Activated CD4-positive, alpha-beta T cell treated with anti-CD3 and anti-CD28 coated beads, Interleukin-2, amount 10 ng/mL, durations not matched to agents 24 days and 14 days (primary cell): Measurements from ENCODE around the gene FMN2. TPM values are rescaled to one million over a fixed set of nuclear protein-coding genes. Genes with fewer than 3 reads are reported as not detected.

ENCODE experiments used
- DNase-seq: peaks from one replicate; pipeline ENCODE4 v3.0.0; 2022
- H3K27ac Mint-ChIP-seq: one replicate; pipeline ENCODE4 v1.8.0; 2022; ENCODE audit warnings: mild to moderate bottlenecking, mixed read lengths
- H3K27me3 Mint-ChIP-seq: one replicate; pipeline ENCODE4 v1.8.0; 2022; ENCODE audit warnings: mixed read lengths
- H3K36me3 Mint-ChIP-seq: one replicate; pipeline ENCODE4 v1.8.0; 2022; ENCODE audit warnings: low read depth, mild to moderate bottlenecking, mixed read lengths
- H3K4me1 Mint-ChIP-seq: one replicate; pipeline ENCODE4 v1.8.0; 2021; ENCODE audit warnings: mixed read lengths
- H3K4me3 Mint-ChIP-seq: one replicate; pipeline ENCODE4 v1.8.0; 2022; ENCODE audit warnings: mild to moderate bottlenecking, moderate library complexity, mixed read lengths
- H3K9me3 Mint-ChIP-seq: one replicate; pipeline ENCODE4 v1.8.0; 2021; ENCODE audit warnings: mixed read lengths
- intact Hi-C: fragments of 100-400 bp; cut with micrococcal nuclease; formaldehyde crosslinking; loops from one replicate; pipeline ENCODE4 v1.15.1; 2023
- total RNA-seq: library from RNA; stranded (reverse); gene quantifications from 2 replicates; pipeline ENCODE4 v1.2.3, GENCODE V29; 2022

Gene FMN2
- total RNA-seq, 1 donor from 2014 or later = not detected

- no peaks in the 10 kb centered on the region for H3K4me1 Mint-ChIP-seq
- no peak overlapping the region for H3K4me3 Mint-ChIP-seq
- DNase-seq = no peak
- intact Hi-C loops = no loop called here
- H3K36me3 Mint-ChIP-seq = no peaks in the 10 kb centered on the region
- H3K9me3 Mint-ChIP-seq = no peaks in the 10 kb centered on the region
- no peak overlapping the region for H3K27ac Mint-ChIP-seq
- H3K27me3 Mint-ChIP-seq = no peaks in the 10 kb centered on the region
Observed at GRCh38 chr1:240136402-240136801, 44.7 kb downstream of the FMN2 start.

- no peaks in the 10 kb centered on the region for H3K27me3 Mint-ChIP-seq
- no peaks in the 10 kb centered on the region for H3K4me1 Mint-ChIP-seq
- DNase-seq = no peak
- H3K27ac Mint-ChIP-seq = no peak overlapping the region
- H3K4me3 Mint-ChIP-seq = no peak overlapping the region
- intact Hi-C loops = no loop called here
- H3K36me3 Mint-ChIP-seq = no peaks in the 10 kb centered on the region
- H3K9me3 Mint-ChIP-seq = no peaks in the 10 kb centered on the region
Observed at GRCh38 chr1:240138867-240139266, 47.2 kb downstream of the FMN2 start.

- intact Hi-C loops = no loop called here
- Mint-ChIP-seq H3K36me3 (no peaks in the 10 kb centered on the region), H3K9me3 (no peaks in the 10 kb centered on the region), H3K27ac (no peak overlapping the region), H3K4me3 (no peak overlapping the region), H3K27me3 (no peaks in the 10 kb centered on the region), H3K4me1 (no peaks in the 10 kb centered on the region)
- DNase-seq = no peak
Observed at GRCh38 chr1:240139511-240139910, 47.8 kb downstream of the FMN2 start.

- intact Hi-C loops = no loop called here
- no peak for DNase-seq
- no peak overlapping the region for H3K4me3 Mint-ChIP-seq
- no peak overlapping the region for H3K27ac Mint-ChIP-seq
- H3K36me3 Mint-ChIP-seq = no peaks in the 10 kb centered on the region
- H3K9me3 Mint-ChIP-seq = no peaks in the 10 kb centered on the region
- no peaks in the 10 kb centered on the region for H3K27me3 Mint-ChIP-seq
- H3K4me1 Mint-ChIP-seq = no peaks in the 10 kb centered on the region
Observed at GRCh38 chr1:240145120-240145519, 53.4 kb downstream of the FMN2 start.

GRCh38 chr1:240148333-240148732, 56.6 kb downstream of the FMN2 start:
- H3K4me3 Mint-ChIP-seq = no peak overlapping the region
- H3K4me1 Mint-ChIP-seq = no peaks in the 10 kb centered on the region
- no peaks in the 10 kb centered on the region for H3K36me3 Mint-ChIP-seq
- H3K9me3 Mint-ChIP-seq = no peaks in the 10 kb centered on the region
- intact Hi-C loops = loop anchor here (2.0 kb wide), 1 partner anchor 122 kb away; no protein-coding TSS in a partner anchor
- H3K27me3 Mint-ChIP-seq = no peaks in the 10 kb centered on the region
- no peak for DNase-seq
- H3K27ac Mint-ChIP-seq = no peak overlapping the region

- intact Hi-C loops = loop anchor here (2.0 kb wide), 1 partner anchor 123 kb away; no protein-coding TSS in a partner anchor
- H3K4me3 Mint-ChIP-seq = no peak overlapping the region
- no peaks in the 10 kb centered on the region for H3K27me3 Mint-ChIP-seq
- no peaks in the 10 kb centered on the region for H3K4me1 Mint-ChIP-seq
- DNase-seq = peak; percentile 57
- H3K9me3 Mint-ChIP-seq = no peaks in the 10 kb centered on the region
- no peaks in the 10 kb centered on the region for H3K36me3 Mint-ChIP-seq
- no peak overlapping the region for H3K27ac Mint-ChIP-seq
Observed at GRCh38 chr1:240149484-240150094, 57.9 kb downstream of the FMN2 start.

- Mint-ChIP-seq H3K4me3 (no peak overlapping the region), H3K27ac (no peak overlapping the region), H3K36me3 (no peaks in the 10 kb centered on the region), H3K4me1 (no peaks in the 10 kb centered on the region), H3K27me3 (no peaks in the 10 kb centered on the region), H3K9me3 (no peaks in the 10 kb centered on the region)
- DNase-seq = no peak
- intact Hi-C loops = no loop called here
Observed at GRCh38 chr1:240151136-240151735, 59.6 kb downstream of the FMN2 start.

GRCh38 chr1:240152611-240153297, 61.1 kb downstream of the FMN2 start:
- no peaks in the 10 kb centered on the region for H3K27me3 Mint-ChIP-seq
- H3K4me1 Mint-ChIP-seq = no peaks in the 10 kb centered on the region
- no peak for DNase-seq
- H3K4me3 Mint-ChIP-seq = no peak overlapping the region
- intact Hi-C loops = no loop called here
- no peaks in the 10 kb centered on the region for H3K36me3 Mint-ChIP-seq
- no peak overlapping the region for H3K27ac Mint-ChIP-seq
- H3K9me3 Mint-ChIP-seq = no peaks in the 10 kb centered on the region

- Mint-ChIP-seq H3K36me3 (no peaks in the 10 kb centered on the region), H3K4me1 (no peaks in the 10 kb centered on the region), H3K4me3 (no peak overlapping the region), H3K27me3 (no peaks in the 10 kb centered on the region), H3K9me3 (no peaks in the 10 kb centered on the region), H3K27ac (no peak overlapping the region)
- intact Hi-C loops = no loop called here
- no peak for DNase-seq
Observed at GRCh38 chr1:240155605-240156004, 63.9 kb downstream of the FMN2 start.

- no peaks in the 10 kb centered on the region for H3K4me1 Mint-ChIP-seq
- no peaks in the 10 kb centered on the region for H3K27me3 Mint-ChIP-seq
- H3K36me3 Mint-ChIP-seq = no peaks in the 10 kb centered on the region
- DNase-seq = no peak
- no peak overlapping the region for H3K4me3 Mint-ChIP-seq
- no peaks in the 10 kb centered on the region for H3K9me3 Mint-ChIP-seq
- intact Hi-C loops = no loop called here
- H3K27ac Mint-ChIP-seq = no peak overlapping the region
Observed at GRCh38 chr1:240164742-240165141, 73.1 kb downstream of the FMN2 start.

GRCh38 chr1:240169188-240169587, 77.5 kb downstream of the FMN2 start:
- DNase-seq = no peak
- no peaks in the 10 kb centered on the region for H3K27me3 Mint-ChIP-seq
- intact Hi-C loops = no loop called here
- no peaks in the 10 kb centered on the region for H3K36me3 Mint-ChIP-seq
- H3K4me3 Mint-ChIP-seq = no peak overlapping the region
- H3K27ac Mint-ChIP-seq = no peak overlapping the region
- H3K9me3 Mint-ChIP-seq = no peaks in the 10 kb centered on the region
- no peaks in the 10 kb centered on the region for H3K4me1 Mint-ChIP-seq

GRCh38 chr1:240170266-240170665, 78.6 kb downstream of the FMN2 start:
- no peaks in the 10 kb centered on the region for H3K36me3 Mint-ChIP-seq

GRCh38 chr1:240170806-240171205, 79.1 kb downstream of the FMN2 start:
- Mint-ChIP-seq H3K4me3 (no peak overlapping the region), H3K27ac (no peak overlapping the region), H3K27me3 (no peaks in the 10 kb centered on the region), H3K36me3 (no peaks in the 10 kb centered on the region), H3K9me3 (no peaks in the 10 kb centered on the region), H3K4me1 (no peaks in the 10 kb centered on the region)
- DNase-seq = no peak
- intact Hi-C loops = no loop called here

More at GRCh38 chr1:240170266-240170665, 78.6 kb downstream of the FMN2 start:
- no peak for DNase-seq
- no peaks in the 10 kb centered on the region for H3K27me3 Mint-ChIP-seq
- intact Hi-C loops = no loop called here
- H3K4me1 Mint-ChIP-seq = no peaks in the 10 kb centered on the region
- H3K9me3 Mint-ChIP-seq = no peaks in the 10 kb centered on the region
- no peak overlapping the region for H3K4me3 Mint-ChIP-seq
- no peak overlapping the region for H3K27ac Mint-ChIP-seq

GRCh38 chr1:240171907-240172306, 80.2 kb downstream of the FMN2 start:
- Mint-ChIP-seq H3K4me3 (no peak overlapping the region), H3K4me1 (no peaks in the 10 kb centered on the region), H3K27me3 (no peaks in the 10 kb centered on the region), H3K27ac (no peak overlapping the region), H3K36me3 (no peaks in the 10 kb centered on the region), H3K9me3 (no peaks in the 10 kb centered on the region)
- intact Hi-C loops = no loop called here
- no peak for DNase-seq
